HK-2 (cell line): ENCODE measurements around the gene FANCC.

ENCODE experiments used
- DNase-seq: peaks from one replicate; pipeline ENCODE4 v3.0.0-alpha.2; 2018; ENCODE audit not compliant: unreplicated experiment

Gene FANCC

GRCh38 chr9:95102572-95102971 is 214.9 kb downstream of the FANCC start:
- no peak for DNase-seq

- no peak for DNase-seq
Measured at GRCh38 chr9:95102001-95102433, 215.5 kb downstream of the FANCC start.

DNA sequence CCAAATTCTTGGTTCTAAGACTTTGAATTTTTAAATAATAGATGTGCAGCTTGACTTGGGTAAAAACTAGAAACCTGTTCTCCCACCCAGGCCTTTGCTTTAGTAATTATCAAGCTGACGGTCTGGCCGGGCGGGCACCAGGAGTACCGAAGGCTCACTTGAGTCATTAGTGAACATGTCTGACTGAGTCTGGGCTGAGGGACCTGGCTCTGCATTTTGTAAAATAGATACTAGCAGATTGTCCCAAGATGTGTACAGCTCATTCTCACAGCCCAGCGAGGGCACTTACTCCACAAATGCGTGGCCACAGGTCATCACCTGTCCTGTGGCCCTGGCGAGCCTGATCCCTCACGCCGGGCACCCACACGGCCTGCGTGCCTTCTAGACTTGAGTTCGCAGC is 216.2 kb downstream of the FANCC start:
- no peak for DNase-seq

DNA sequence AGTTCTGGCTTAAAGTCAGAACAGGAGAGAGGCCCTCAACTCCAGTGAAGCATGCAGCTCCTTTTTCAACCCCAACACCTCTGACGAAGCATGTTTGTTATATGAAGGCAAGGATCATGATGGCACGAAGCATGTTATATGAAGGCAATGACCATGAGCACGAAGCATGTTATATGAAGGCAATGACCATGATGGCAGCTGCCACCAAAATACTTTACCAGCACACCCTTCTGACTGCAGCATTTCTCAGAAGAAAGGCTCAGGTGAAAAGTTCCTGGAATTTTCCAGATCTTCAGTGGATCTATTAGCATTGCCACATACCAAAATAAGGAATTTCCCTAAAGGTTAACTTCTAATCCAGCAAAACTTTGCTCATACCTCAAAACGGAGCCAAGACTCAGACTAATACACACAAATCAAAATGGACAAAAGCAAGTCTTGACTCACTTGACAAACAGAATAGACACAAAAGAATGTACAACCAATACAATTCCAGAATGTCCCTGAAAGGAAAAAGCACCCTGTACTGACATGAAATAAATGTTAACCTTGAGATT is 217.4 kb downstream of the FANCC start:
- DNase-seq: peak; percentile 30

DNA sequence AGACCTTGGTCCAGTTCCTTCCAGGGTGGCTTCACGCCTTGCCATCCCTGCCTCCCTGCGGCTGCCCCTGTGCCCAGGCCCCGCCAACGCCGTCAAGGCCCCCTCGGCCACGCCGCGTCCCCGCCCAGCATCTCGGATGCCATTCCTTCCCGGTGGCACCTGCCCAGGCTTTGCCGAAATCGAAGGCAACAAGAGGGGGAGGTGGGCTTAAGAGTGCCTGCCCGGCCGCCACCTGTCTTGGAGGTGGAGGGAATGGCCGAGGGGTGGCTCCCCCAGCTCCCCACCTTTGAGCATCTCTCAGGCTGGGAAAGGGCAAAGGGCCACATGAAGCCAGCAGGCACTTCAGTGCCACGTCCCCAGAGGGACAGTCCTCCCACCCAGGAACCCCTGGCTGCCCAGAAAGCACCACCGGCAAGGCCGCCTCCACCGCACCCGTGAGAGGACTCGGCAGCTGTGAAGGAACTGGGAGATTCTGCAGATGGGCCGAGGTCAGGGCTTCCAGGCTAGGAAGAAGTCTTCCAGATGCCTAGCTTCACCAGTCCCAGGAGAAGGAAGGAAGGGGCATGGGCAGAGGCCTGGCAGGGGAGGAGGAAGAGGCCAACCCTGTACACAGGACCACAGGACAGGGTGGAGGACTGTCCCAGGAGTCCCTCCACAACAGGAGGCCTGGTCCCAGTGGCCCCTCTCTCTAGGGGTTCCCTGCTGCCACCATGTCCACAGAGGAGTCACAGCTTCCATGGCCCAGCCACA is 218.0 kb downstream of the FANCC start:
- no peak for DNase-seq

DNA sequence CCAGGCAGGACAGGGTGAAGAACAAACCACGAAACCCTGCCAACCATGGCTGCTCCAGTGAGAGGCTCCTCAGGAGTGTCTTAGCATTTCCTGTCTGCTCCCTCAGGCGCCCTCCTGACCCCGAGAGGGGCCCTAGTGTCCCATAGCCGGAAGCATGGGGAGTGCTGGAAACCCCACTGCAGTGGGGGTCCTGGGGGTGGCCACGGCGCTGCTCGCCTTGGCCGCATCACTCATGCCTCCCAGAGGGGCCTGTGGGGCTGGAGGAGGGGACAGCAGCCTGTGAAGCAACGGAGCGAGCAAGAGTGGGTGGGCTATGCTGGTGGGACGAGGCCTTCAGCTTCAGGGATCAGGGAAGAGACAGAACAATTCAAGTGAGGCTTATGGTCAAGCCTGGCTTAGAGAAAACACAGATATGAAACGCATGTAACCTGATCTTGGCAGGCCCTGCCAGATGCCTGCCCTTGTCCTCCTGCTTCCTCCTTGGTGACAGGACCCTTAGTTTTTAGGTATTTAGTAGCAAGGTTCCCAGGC is 219.1 kb downstream of the FANCC start:
- DNase-seq: peak; percentile 43

DNA sequence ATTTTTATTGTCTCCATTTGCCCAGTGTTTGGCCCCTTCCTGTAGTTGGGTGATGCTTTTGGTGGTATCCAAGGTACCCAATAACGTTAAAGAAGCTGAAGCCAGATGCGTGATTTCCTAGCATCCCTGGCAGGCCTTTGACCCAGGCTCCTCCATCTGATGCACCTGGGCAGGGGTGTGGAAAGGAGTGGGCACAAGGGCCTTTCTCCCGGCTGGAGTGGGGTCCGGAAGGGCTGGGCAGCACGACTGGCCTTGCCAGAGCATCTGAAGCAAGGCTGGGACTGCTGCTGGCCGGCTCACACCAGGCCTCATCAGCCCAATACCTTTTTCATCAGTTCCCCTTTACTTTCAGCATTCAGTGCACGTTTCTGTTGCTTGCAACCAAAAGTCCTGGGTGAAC is 220.2 kb downstream of the FANCC start:
- DNase-seq: no peak

- no peak for DNase-seq
Measured at GRCh38 chr9:95096807-95097206, 220.7 kb downstream of the FANCC start.

GRCh38 chr9:95096381-95096780 is 221.1 kb downstream of the FANCC start:
- no peak for DNase-seq

- DNase-seq: no peak
Measured at GRCh38 chr9:95095641-95096355, 221.7 kb downstream of the FANCC start.

DNA sequence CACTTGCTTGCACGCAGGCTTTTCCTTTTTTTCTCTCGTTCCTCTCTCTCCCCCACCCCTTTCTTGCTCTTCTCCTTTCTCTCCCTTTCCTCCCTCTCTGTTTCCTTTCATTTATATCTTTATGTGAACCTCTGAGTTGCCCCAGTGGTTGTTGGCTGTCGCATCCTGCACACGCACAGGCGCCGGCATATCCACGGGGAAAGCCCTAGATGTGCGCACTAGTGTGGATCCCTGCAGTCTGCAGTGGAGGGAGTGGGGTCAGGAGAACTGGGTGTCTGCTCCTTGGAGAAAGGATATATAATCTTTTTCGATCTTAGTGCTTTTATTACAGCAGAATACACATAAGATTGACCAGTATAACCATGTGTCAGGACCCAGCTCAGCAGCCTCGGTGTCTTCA is 223.5 kb downstream of the FANCC start:
- DNase-seq: no peak

- no peak for DNase-seq
Measured at GRCh38 chr9:95093586-95093985, 223.9 kb downstream of the FANCC start.

GRCh38 chr9:95092262-95093072 is 225.0 kb downstream of the FANCC start:
- DNase-seq: peak; percentile 85

DNA sequence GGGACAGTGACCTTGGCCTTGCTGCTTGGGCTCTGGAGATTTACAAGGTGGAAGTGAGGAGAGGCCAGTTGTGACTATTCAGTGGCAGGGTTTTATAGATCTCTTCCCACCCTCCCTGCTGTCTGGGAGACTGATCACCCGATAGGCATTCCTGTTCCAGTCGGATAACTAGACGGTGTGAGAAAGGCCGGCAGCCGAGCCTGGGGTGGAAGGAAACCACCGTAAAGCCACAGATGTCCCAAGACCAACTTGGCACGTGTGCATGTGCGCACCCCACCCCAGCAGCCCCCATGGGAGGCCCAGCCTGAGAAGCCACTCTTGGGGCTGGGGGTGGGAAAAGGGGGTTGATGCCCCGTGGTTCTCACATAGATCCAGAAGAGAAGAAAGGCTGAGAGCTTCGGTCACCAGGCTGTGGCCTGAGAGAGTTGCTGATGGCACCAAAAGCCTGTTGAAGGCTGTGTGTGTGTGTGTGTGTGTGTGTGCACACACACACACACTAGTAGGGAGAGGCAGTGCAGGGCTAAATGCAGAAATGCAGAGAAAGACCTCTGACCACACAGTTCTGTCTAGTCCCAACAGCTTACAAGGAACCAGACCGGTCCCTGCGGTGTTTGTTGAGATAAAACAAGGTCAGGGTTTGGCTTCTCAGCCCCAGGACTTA is 225.8 kb downstream of the FANCC start:
- DNase-seq: peak; percentile 82

GRCh38 chr9:95090871-95091577 is 226.5 kb downstream of the FANCC start:
- DNase-seq: peak; percentile 19

DNA sequence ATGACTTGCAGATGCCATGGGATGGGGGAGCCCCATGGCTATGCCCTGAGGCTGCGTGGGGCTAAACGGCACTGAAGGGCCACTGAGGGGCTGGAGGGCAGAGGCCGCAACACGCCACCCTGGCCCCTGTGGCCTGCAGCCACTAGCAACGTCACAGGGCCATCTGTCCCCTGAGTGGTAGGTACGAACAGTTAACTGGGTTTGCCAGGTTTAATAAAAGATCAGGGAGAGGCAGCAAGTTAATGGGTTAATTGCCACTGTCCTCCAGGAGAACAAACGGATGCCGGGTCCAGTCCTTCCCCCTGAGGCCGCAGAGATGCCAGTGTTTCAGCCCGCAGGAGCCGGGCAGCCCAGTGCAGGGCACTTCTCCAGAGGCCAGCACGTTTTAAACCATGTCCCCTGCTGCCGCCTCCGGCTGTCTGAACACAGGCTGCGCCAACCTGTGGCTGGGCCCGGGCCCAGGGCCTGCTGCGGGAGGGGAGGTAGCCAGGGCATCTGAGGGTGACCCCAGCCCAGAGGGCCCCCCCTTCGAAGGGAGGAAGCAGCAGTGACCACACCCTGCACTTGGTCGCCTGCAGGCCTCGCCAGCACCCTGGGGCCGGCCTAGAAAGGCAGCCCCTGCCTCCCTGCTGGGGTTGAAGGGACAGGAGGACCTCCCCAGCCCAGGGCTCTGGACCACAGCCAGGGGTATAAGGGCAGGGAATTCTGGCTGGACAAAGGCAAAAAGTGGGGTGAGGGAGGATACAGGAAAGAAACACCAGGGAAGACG is 227.3 kb downstream of the FANCC start:
- peak; percentile 28 for DNase-seq

GRCh38 chr9:95089257-95090022 is 228.1 kb downstream of the FANCC start:
- no peak for DNase-seq

- DNase-seq: no peak
Measured at GRCh38 chr9:95088421-95089161, 228.9 kb downstream of the FANCC start.
